A673 (cell line): Measurements from ENCODE around the gene PTPN14. TPM values are rescaled to one million over a fixed set of nuclear protein-coding genes. Genes with fewer than 3 reads are reported as not detected.

Experiments
- BruUV-seq: library from RNA; stranded (reverse); fragments of 400-500 nt; replicated peaks from 2 replicates; lab custom pipeline; 2021; lab: Mats Ljungman, UMichigan
- CTCF ChIA-PET: fragments of 300-600 bp; sonication (Branson Sonifier 250); formaldehyde crosslinking; loops from one replicate; lab custom pipeline; 2022; ENCODE audit warnings: antibody characterized with exemption; lab: Charles Lee
- POLR2A ChIA-PET: fragments of 300-600 bp; sonication (Branson Sonifier 250); formaldehyde crosslinking; loops from one replicate; lab custom pipeline; 2022; ENCODE audit warnings: antibody characterized with exemption; ENCODE audit not compliant: low non-redundant PET; lab: Charles Lee
- DNase-seq: peaks from one replicate; pipeline ENCODE4 v3.0.0-alpha.2; 2015; ENCODE audit warnings: low spot score
- H3K27ac ChIP-seq: fragments of 200-600 bp; sonication (generic); 2 replicates; pipeline ENCODE4 v1.5.1; 2016; ENCODE audit warnings: mixed run types, low read depth, mild to moderate bottlenecking, mixed read lengths, antibody characterized with exemption, low read length; ENCODE audit not compliant: poor library complexity, severe bottlenecking
- H3K27me3 ChIP-seq: fragments of 200-600 bp; sonication (generic); replicated peaks from 2 replicates; pipeline ENCODE4 v1.6.1; 2017; ENCODE audit warnings: mixed run types, low read depth, mild to moderate bottlenecking, mixed read lengths, antibody characterized with exemption, low read length; ENCODE audit not compliant: insufficient read depth, poor library complexity
- H3K36me3 ChIP-seq: fragments of 200-600 bp; sonication (generic); 2 replicates; pipeline ENCODE4 v1.6.1; 2016; ENCODE audit warnings: mixed run types, mild to moderate bottlenecking, mixed read lengths, antibody characterized with exemption, low read length; ENCODE audit not compliant: insufficient read depth, poor library complexity, severe bottlenecking
- H3K4me1 ChIP-seq: fragments of 200-600 bp; sonication (generic); 2 replicates; pipeline ENCODE4 v1.6.1; 2017; ENCODE audit warnings: mixed run types, mild to moderate bottlenecking, mixed read lengths, antibody characterized with exemption, low read length; ENCODE audit not compliant: insufficient read depth, poor library complexity, severe bottlenecking
- H3K4me3 ChIP-seq: fragments of 200-600 bp; sonication (generic); 2 replicates; pipeline ENCODE4 v1.5.1; 2016; ENCODE audit warnings: low read depth, mixed run types, mild to moderate bottlenecking, mixed read lengths, low read length; ENCODE audit not compliant: poor library complexity, severe bottlenecking
- H3K9me3 ChIP-seq: fragments of 200-600 bp; sonication (generic); 2 replicates; pipeline ENCODE4 v1.6.1; 2016; ENCODE audit warnings: mixed run types, low read depth, mild to moderate bottlenecking, mixed read lengths, antibody characterized with exemption, low read length; ENCODE audit not compliant: poor library complexity, severe bottlenecking
- EZH2 ChIP-seq: fragments of 200-600 bp; sonication (generic); IDR thresholded peaks from 2 replicates; pipeline ENCODE4 v1.6.1; 2017; ENCODE audit warnings: borderline replicate concordance, low read depth, mild to moderate bottlenecking, mixed read lengths, antibody characterized with exemption, low read length; ENCODE audit not compliant: poor library complexity, severe bottlenecking
- intact Hi-C: fragments of 100-400 bp; cut with micrococcal nuclease; formaldehyde crosslinking; loops from one replicate; pipeline ENCODE4 v1.10.0; 2022; ENCODE audit not compliant: unreplicated experiment
- total RNA-seq: library from RNA; stranded (reverse); gene quantifications from 2 replicates; pipeline ENCODE4 v1.2.3, GENCODE V29; 2021
- TF ChIP-seq, protein P1 (sequence below): fragments of 300-800, 200-600 bp; sonication (generic); conservative IDR thresholded peaks from 2 replicates; pipeline ENCODE4 v1.5.1; 2017; ENCODE audit warnings: low read depth, mild to moderate bottlenecking, antibody characterized with exemption, low read length, moderate library complexity, mixed read lengths

PTPN14 gene
- total RNA-seq, 1 experiment from 2014 or later = 114 TPM

DNA sequence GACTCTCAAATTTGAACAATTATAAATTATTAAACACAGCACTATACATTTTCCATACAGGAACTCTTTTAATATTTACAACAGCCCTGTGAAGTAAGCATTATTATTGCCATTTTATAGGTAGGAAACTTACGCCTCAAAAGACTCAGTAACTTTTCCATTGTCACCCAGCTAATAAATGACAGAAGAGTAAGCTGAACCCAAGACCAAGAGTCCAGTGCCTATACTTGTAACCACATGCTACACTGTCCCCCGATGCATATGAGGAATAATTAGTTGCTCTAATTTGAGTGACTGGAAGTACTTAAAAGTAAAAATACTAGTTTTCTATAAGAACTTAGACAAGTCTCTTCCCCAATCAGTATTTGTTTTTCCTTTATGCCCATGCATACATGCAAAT lies 88.5 kb downstream of the PTPN14 start:
- ChIA-PET CTCF (no interaction called here), POLR2A (no interaction called here)
- no peak overlapping the region for H3K4me3 ChIP-seq
- no peak for DNase-seq
- intact Hi-C loops = no loop called here
- no TSS peak for BruUV-seq
- H3K4me1 ChIP-seq = peaks cover 42% of the 10 kb centered on the region
- TF ChIP-seq, protein P1, sequence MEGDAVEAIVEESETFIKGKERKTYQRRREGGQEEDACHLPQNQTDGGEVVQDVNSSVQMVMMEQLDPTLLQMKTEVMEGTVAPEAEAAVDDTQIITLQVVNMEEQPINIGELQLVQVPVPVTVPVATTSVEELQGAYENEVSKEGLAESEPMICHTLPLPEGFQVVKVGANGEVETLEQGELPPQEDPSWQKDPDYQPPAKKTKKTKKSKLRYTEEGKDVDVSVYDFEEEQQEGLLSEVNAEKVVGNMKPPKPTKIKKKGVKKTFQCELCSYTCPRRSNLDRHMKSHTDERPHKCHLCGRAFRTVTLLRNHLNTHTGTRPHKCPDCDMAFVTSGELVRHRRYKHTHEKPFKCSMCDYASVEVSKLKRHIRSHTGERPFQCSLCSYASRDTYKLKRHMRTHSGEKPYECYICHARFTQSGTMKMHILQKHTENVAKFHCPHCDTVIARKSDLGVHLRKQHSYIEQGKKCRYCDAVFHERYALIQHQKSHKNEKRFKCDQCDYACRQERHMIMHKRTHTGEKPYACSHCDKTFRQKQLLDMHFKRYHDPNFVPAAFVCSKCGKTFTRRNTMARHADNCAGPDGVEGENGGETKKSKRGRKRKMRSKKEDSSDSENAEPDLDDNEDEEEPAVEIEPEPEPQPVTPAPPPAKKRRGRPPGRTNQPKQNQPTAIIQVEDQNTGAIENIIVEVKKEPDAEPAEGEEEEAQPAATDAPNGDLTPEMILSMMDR = no peak
- TF ChIP-seq EZH2 = no peak
- no peaks in the 10 kb centered on the region for H3K27me3 ChIP-seq
- H3K36me3 ChIP-seq = no peaks in the 10 kb centered on the region
- H3K9me3 ChIP-seq = no peaks in the 10 kb centered on the region
- no peak overlapping the region for H3K27ac ChIP-seq

DNA sequence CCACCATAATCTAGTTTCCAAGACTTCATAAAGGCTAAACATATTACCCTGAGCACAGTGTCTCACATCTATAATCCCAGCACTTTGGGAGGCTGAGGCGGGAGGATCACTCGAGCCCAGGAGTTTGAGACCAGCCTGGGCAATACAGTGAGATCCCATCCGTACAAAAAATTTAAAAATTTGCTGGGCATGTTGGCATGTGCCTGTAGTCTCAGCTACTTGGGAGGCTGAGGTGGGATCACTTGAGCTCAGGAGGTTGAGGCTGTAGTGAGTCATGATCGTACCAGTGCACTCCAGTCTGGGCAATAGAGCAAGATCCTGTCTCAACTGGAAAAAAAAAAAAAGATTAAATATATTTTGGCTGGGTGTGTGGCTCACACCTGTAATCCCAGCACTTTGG lies 90.1 kb downstream of the PTPN14 start:
- ChIA-PET POLR2A (no interaction called here), CTCF (no interaction called here)
- H3K27ac ChIP-seq = no peak overlapping the region
- DNase-seq = no peak
- no peak overlapping the region for H3K4me3 ChIP-seq
- no peaks in the 10 kb centered on the region for H3K36me3 ChIP-seq
- no peak for TF ChIP-seq EZH2
- TF ChIP-seq, protein P1 = no peak
- intact Hi-C loops = no loop called here
- BruUV-seq = no TSS peak
- H3K9me3 ChIP-seq = no peaks in the 10 kb centered on the region
- H3K4me1 ChIP-seq = peaks cover 52% of the 10 kb centered on the region
- no peaks in the 10 kb centered on the region for H3K27me3 ChIP-seq

DNA sequence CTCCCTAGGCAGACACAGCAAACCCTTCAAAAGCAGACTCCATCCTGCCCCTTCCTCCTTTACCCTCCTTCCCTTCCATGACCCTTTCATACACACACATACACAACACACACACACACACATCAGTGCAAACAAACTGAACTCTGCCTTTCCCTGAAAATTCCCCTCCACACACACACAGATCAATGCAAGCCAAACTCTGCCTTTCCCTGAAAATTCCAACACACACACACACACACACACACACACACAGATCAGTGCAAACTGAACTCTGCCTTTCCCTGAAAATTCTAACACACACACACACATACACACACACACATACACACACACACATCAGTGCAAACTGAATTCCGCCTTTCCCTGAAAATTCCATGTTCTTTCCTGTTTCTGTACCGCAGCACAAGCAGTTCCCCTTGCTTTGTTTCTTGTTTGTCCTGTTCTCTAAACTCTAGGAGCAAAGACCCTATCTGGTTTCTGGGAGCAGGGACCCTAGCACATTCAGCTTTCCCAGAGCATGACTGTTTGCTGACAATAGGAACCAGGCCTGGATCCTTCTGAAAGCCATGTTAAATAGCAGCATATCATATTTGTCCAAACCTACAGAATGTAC lies 91.0 kb downstream of the PTPN14 start:
- no peak for DNase-seq
- H3K27me3 ChIP-seq = no peaks in the 10 kb centered on the region
- BruUV-seq = no TSS peak
- no peak overlapping the region for H3K4me3 ChIP-seq
- intact Hi-C loops = no loop called here
- H3K9me3 ChIP-seq = no peaks in the 10 kb centered on the region
- ChIA-PET CTCF (no interaction called here), POLR2A (no interaction called here)
- TF ChIP-seq, protein P1 = no peak
- TF ChIP-seq EZH2 = no peak
- peak overlapping the region; percentile 40 for H3K27ac ChIP-seq
- H3K36me3 ChIP-seq = no peaks in the 10 kb centered on the region
- peaks cover 58% of the 10 kb centered on the region for H3K4me1 ChIP-seq
